ENCODE results near the gene TRPM6. TPM values are rescaled to one million over a fixed set of nuclear protein-coding genes. Genes with fewer than 3 reads are reported as not detected.

TRPM6 gene
- total RNA-seq, 1 experiment from 2014 or later, result 0.57 TPM

GRCh38 chr9:74771672-74772071 lies 116.0 kb downstream of the TRPM6 start:
- Mint-ChIP-seq H3K9me3 (no peaks in the 10 kb centered on the region; a peak in 1 of 5 replicates), H3K4me3 (no peak overlapping the region), H3K27ac (no peak overlapping the region), H3K36me3 (ENCODE audit: insufficient read depth in 1 of 3, low read depth in 3 of 3) (no peaks in the 10 kb centered on the region), H3K4me1 (peaks cover 5 to 8% of the 10 kb centered on the region in 2 experiments), H3K27me3 (ENCODE audit: low read depth) (peaks cover 4% of the 10 kb centered on the region; the same call in 1 of the 2 replicates)
- H2BK120ac ChIP-seq (ENCODE audit: low read depth, low read length, poor library complexity, severe bottlenecking), result no peak overlapping the region
- no peaks in the 10 kb centered on the region for H4K20me1 ChIP-seq (ENCODE audit: control insufficient read depth, insufficient read depth, insufficient read length)
- H3K79me1 ChIP-seq (ENCODE audit: insufficient read depth, low read depth, low read length, poor library complexity, severe bottlenecking), result no peaks in the 10 kb centered on the region
- H3K79me2 ChIP-seq (ENCODE audit: insufficient read depth, low read length), result no peaks in the 10 kb centered on the region
- H3K9me3 ChIP-seq (ENCODE audit: control insufficient read depth, low read depth, low read length), result no peaks in the 10 kb centered on the region
- H2AFZ ChIP-seq (ENCODE audit: low read length), result no peak overlapping the region
- TF ChIP-seq, protein P1, sequence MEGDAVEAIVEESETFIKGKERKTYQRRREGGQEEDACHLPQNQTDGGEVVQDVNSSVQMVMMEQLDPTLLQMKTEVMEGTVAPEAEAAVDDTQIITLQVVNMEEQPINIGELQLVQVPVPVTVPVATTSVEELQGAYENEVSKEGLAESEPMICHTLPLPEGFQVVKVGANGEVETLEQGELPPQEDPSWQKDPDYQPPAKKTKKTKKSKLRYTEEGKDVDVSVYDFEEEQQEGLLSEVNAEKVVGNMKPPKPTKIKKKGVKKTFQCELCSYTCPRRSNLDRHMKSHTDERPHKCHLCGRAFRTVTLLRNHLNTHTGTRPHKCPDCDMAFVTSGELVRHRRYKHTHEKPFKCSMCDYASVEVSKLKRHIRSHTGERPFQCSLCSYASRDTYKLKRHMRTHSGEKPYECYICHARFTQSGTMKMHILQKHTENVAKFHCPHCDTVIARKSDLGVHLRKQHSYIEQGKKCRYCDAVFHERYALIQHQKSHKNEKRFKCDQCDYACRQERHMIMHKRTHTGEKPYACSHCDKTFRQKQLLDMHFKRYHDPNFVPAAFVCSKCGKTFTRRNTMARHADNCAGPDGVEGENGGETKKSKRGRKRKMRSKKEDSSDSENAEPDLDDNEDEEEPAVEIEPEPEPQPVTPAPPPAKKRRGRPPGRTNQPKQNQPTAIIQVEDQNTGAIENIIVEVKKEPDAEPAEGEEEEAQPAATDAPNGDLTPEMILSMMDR (conservative IDR thresholded peaks at IDR 0.05), result no peak
- no peak overlapping the region for H3T11ph ChIP-seq (ENCODE audit: low read length)
- no peak overlapping the region for H2AK5ac ChIP-seq (ENCODE audit: insufficient read length, low read length)
- no peak overlapping the region for H4K91ac ChIP-seq (ENCODE audit: insufficient read length, low read depth, low read length)
- no peak overlapping the region for H2BK15ac ChIP-seq (ENCODE audit: low read depth, low read length)
- no peak overlapping the region for H3K56ac ChIP-seq (ENCODE audit: insufficient read length, low read depth, low read length)
- no peak overlapping the region for H3K4ac ChIP-seq (ENCODE audit: low read depth, low read length)
- H3K27ac ChIP-seq (ENCODE audit: insufficient read length, low read depth, low read length), result no peak overlapping the region
- H3K18ac ChIP-seq (ENCODE audit: insufficient read length, low read depth, low read length), result no peak overlapping the region
- WGBS (ENCODE audit: extremely low coverage, insufficient read length, low lambda C conversion rate), result no CpG with 5 or more reads among the region's 6 CpGs
- no peak for DNase-seq
- H4K5ac ChIP-seq (ENCODE audit: insufficient read length, low read depth, low read length), result no peak overlapping the region
- H3K23me2 ChIP-seq (ENCODE audit: insufficient read length, low read depth, low read length, poor library complexity, severe bottlenecking), result no peaks in the 10 kb centered on the region
- no peak overlapping the region for H3K14ac ChIP-seq (ENCODE audit: insufficient read depth, low read length)
- no peaks in the 10 kb centered on the region for H3K27me3 ChIP-seq (ENCODE audit: insufficient read depth, low read length)
- H3K4me1 ChIP-seq (ENCODE audit: insufficient read depth, low read length), result no peaks in the 10 kb centered on the region
- no peak overlapping the region for H3K23ac ChIP-seq (ENCODE audit: insufficient read length, low read depth, low read length)
- no peak overlapping the region for H2BK20ac ChIP-seq (ENCODE audit: low read depth, low read length, poor library complexity, severe bottlenecking)
- no peak overlapping the region for H4K8ac ChIP-seq (replicated peaks; ENCODE audit: insufficient read length, low read depth, low read length)
- no peak overlapping the region for H3K4me2 ChIP-seq (ENCODE audit: insufficient read depth, insufficient read length, low read length)
- H2BK12ac ChIP-seq (ENCODE audit: insufficient read length, low read depth, low read length), result no peak overlapping the region
- H3K9ac ChIP-seq (ENCODE audit: extremely low read depth, insufficient read length, low read length), result no peak overlapping the region
- H2BK5ac ChIP-seq (ENCODE audit: insufficient read length, low read length), result no peak overlapping the region

All from H9 (cell line).